OCI-LY7 (cell line): ENCODE results near the gene KIF19. TPM values are rescaled to one million over a fixed set of nuclear protein-coding genes. Genes with fewer than 3 reads are reported as not detected.

Source experiments
- BruUV-seq: library from RNA; stranded (reverse); fragments of 400-500 nt; replicated peaks from 2 replicates; lab custom pipeline; 2021; lab: Mats Ljungman, UMichigan
- CTCF ChIA-PET: fragments of 300-600 bp; sonication (Branson Sonifier 250); formaldehyde crosslinking; loops from one replicate; lab custom pipeline; 2022; ENCODE audit warnings: antibody characterized with exemption; ENCODE audit not compliant: unreplicated experiment; lab: Charles Lee
- POLR2A ChIA-PET: fragments of 300-600 bp; sonication (Branson Sonifier 250); formaldehyde crosslinking; loops from one replicate; lab custom pipeline; 2022; ENCODE audit warnings: antibody characterized with exemption; lab: Charles Lee
- DNase-seq: peaks from one replicate; pipeline ENCODE4 v3.0.0-alpha.2; 2015; ENCODE audit warnings: low spot score
- H2AFZ ChIP-seq: fragments of 200-600 bp; sonication (generic), shearing (Covaris generic); 2 replicates; pipeline ENCODE4 v1.6.1; 2014; ENCODE audit warnings: mild to moderate bottlenecking, antibody characterized with exemption, low read length, moderate library complexity
- H3K27ac ChIP-seq: fragments of 200-600 bp; sonication (generic); 2 replicates; pipeline ENCODE4 v1.5.1; 2014; ENCODE audit warnings: mixed run types, low read depth, mild to moderate bottlenecking, moderate library complexity, low read length, inconsistent platforms; ENCODE audit not compliant: poor library complexity, severe bottlenecking
- H3K36me3 ChIP-seq: fragments of 200-600 bp; sonication (generic); 2 replicates; pipeline ENCODE4 v1.6.1; 2014; ENCODE audit warnings: mild to moderate bottlenecking, antibody characterized with exemption, low read length, moderate library complexity, mixed read lengths; ENCODE audit not compliant: insufficient read depth
- H3K4me1 ChIP-seq: fragments of 200-600 bp; sonication (generic); 2 replicates; pipeline ENCODE4 v1.5.1; 2014; ENCODE audit warnings: mild to moderate bottlenecking, low read length; ENCODE audit not compliant: insufficient read depth, poor library complexity, severe bottlenecking
- H3K4me2 ChIP-seq: fragments of 200-600 bp; sonication (generic); 2 replicates; pipeline ENCODE4 v1.6.1; 2014; ENCODE audit warnings: mild to moderate bottlenecking, low read length
- H3K4me3 ChIP-seq: fragments of 200-600 bp; sonication (generic); 2 replicates; pipeline ENCODE4 v1.5.1; 2014; ENCODE audit warnings: mild to moderate bottlenecking, low read depth, low read length; ENCODE audit not compliant: poor library complexity, severe bottlenecking
- H3K79me2 ChIP-seq: fragments of 200-600 bp; sonication (generic); 2 replicates; pipeline ENCODE4 v1.6.1; 2016; ENCODE audit warnings: low read depth, mild to moderate bottlenecking, low read length, moderate library complexity, mixed read lengths; ENCODE audit not compliant: insufficient read depth
- H3K9me2 ChIP-seq: fragments of 200-600 bp; sonication (generic); 2 replicates; pipeline ENCODE4 v1.6.1; 2016; ENCODE audit warnings: mild to moderate bottlenecking, low read length, mixed read lengths; ENCODE audit not compliant: insufficient read depth
- H3K9me3 ChIP-seq: fragments of 200-600 bp; sonication (generic); 2 replicates; pipeline ENCODE4 v1.6.1; 2014; ENCODE audit warnings: mild to moderate bottlenecking, mixed run types, low read length, mixed read lengths
- H4K20me1 ChIP-seq: fragments of 200-600 bp; sonication (generic); 2 replicates; pipeline ENCODE4 v1.6.1; 2014; ENCODE audit warnings: mild to moderate bottlenecking, antibody characterized with exemption, low read length, moderate library complexity, mixed read lengths; ENCODE audit not compliant: insufficient read depth
- EZH2phosphoT487 ChIP-seq: fragments of 200-600 bp; sonication (generic); IDR thresholded peaks from 2 replicates; pipeline ENCODE4 v1.6.1; 2018; ENCODE audit warnings: low read depth, borderline replicate concordance, mild to moderate bottlenecking, mixed run types, antibody characterized with exemption, low read length, moderate library complexity, mixed read lengths
- intact Hi-C: fragments of 100-400 bp; cut with micrococcal nuclease; formaldehyde crosslinking; loops from one replicate; pipeline ENCODE4 v1.10.0; 2022; ENCODE audit not compliant: unreplicated experiment
- total RNA-seq, 2 experiments: library from RNA; depleted of rRNA in 1 of 2; stranded (reverse); fragments of >200 nt in 1 of 2; shearing (Covaris generic) in 1 of 2; gene quantifications; 2 replicates each; pipeline ENCODE4 v1.2.3, GENCODE V29; 2014 to 2022
- TF ChIP-seq, protein P1 (sequence below): fragments of 200-600 bp; sonication (generic); conservative IDR thresholded peaks from 2 replicates; pipeline ENCODE4 v1.5.1; 2014; ENCODE audit warnings: mild to moderate bottlenecking, antibody characterized with exemption, low read length, moderate library complexity, mixed read lengths

Gene KIF19
- total RNA-seq, 2 experiments from 2014 or later: not detected

DNA sequence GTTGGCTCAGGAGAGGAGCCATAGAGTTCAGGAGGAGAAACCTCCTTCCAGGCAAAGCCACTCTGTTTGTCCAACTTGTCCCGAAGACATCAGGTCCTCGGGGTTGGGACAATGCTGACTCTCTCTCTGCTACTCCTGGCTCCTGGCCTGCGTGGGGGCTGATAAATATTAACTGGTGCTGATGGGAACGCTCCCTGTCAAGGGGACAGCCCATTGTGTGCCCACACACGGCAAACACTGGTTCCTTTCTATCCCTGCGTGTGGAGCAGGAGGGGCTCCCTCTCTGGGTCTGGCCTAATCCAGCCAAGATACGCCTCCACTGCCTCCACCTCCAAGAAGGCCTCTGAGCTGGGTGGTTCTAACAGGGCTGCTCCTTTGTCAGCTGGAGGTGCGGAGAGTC, 4.4 kb downstream of the KIF19 start:
- H3K4me3 ChIP-seq: no peak overlapping the region
- no peak for DNase-seq
- no peaks in the 10 kb centered on the region for H3K9me3 ChIP-seq
- H3K79me2 ChIP-seq: no peaks in the 10 kb centered on the region
- no peaks in the 10 kb centered on the region for H4K20me1 ChIP-seq
- TF ChIP-seq EZH2phosphoT487: no peak
- TF ChIP-seq, protein P1, sequence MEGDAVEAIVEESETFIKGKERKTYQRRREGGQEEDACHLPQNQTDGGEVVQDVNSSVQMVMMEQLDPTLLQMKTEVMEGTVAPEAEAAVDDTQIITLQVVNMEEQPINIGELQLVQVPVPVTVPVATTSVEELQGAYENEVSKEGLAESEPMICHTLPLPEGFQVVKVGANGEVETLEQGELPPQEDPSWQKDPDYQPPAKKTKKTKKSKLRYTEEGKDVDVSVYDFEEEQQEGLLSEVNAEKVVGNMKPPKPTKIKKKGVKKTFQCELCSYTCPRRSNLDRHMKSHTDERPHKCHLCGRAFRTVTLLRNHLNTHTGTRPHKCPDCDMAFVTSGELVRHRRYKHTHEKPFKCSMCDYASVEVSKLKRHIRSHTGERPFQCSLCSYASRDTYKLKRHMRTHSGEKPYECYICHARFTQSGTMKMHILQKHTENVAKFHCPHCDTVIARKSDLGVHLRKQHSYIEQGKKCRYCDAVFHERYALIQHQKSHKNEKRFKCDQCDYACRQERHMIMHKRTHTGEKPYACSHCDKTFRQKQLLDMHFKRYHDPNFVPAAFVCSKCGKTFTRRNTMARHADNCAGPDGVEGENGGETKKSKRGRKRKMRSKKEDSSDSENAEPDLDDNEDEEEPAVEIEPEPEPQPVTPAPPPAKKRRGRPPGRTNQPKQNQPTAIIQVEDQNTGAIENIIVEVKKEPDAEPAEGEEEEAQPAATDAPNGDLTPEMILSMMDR: no peak
- ChIA-PET CTCF (no interaction called here), POLR2A (no interaction called here)
- intact Hi-C loops: no loop called here
- no peak overlapping the region for H3K4me2 ChIP-seq
- H2AFZ ChIP-seq: no peak overlapping the region
- BruUV-seq: no TSS peak
- H3K9me2 ChIP-seq: no peaks in the 10 kb centered on the region
- H3K4me1 ChIP-seq: peaks cover 13% of the 10 kb centered on the region
- no peaks in the 10 kb centered on the region for H3K36me3 ChIP-seq
- no peak overlapping the region for H3K27ac ChIP-seq

DNA sequence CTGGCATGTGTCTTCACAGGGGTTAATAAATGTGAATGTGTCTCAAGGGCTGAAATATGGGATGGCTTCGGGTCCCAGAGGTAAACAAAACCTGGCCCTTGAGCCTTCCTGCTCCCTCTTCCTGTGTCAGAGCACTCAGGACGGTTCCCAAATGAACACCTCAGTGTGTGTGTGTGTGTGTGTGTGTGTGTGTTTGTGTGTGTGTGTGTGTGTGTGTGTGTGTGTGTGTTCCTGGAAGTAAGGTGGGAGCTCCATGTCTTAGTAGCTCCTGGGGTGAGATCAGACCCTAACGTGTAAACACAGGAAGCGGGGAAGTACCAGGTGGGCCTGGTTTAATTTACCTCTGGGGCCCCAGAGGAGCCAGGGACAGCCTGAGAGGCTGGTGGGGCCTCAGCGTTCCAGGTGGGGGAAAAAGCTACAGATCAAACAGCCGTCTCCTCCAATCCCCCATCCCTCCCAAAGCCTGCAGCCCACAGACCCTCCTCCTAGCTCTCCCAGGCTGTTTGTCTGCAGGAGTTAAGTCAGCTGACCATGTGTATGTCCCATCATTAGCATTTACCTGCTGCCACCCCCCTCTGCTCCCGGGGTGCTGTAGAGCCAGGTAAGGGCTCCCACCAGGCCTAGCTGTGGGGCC, 6.1 kb downstream of the KIF19 start:
- Histone ChIP-seq H3K4me3 (no peak overlapping the region), H3K36me3 (no peaks in the 10 kb centered on the region), H3K27ac (no peak overlapping the region), H3K4me1 (peaks cover 13% of the 10 kb centered on the region), H4K20me1 (no peaks in the 10 kb centered on the region), H3K4me2 (peak overlapping the region; percentile 26; the same call in 1 of the 2 replicates), H3K79me2 (no peaks in the 10 kb centered on the region), H3K9me2 (no peaks in the 10 kb centered on the region), H2AFZ (peak overlapping the region; percentile 41; the same call in 1 of the 2 replicates), H3K9me3 (no peaks in the 10 kb centered on the region)
- intact Hi-C loops: no loop called here
- ChIA-PET POLR2A (no interaction called here), CTCF (interaction anchor here (0.8 kb wide), 1 partner anchor 18 kb away, joined by 5 read pairs; no protein-coding TSS in a partner anchor)
- no peak for TF ChIP-seq EZH2phosphoT487
- TF ChIP-seq, protein P1: no peak
- no TSS peak for BruUV-seq
- DNase-seq: peak; percentile 22

DNA sequence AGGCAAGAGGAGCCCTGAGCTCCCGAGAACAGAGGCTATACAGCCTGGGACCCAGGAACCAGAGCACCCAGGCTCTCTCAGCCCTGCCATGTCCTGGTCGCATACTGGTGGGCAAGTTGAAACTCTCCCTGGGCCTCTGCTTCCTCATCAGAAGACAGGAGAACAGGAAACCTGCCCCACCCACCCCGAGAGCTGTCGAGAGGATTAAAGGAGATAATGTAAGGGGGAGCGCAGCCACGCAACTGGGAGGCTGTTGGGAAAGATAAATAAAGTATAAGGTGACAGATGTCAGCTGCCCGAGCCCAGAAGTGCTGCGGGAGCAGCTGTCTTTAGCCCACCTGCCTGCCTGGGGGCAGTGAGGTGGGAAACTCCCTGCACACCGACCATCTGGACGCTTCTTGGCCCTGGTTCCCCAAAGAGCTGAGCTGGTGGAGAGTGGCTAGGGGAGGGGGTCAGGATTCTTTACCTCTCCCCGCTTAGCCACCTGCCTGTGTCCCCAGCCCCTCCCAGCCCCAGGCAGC, 6.8 kb downstream of the KIF19 start:
- CTCF ChIA-PET: interaction anchor here (0.8 kb wide), 1 partner anchor 18 kb away, joined by 5 read pairs; no protein-coding TSS in a partner anchor
- DNase-seq: peak; percentile 44

More for the DNA sequence above, 6.8 kb downstream of the KIF19 start:
- peaks cover 13% of the 10 kb centered on the region for H3K4me1 ChIP-seq
- H3K4me3 ChIP-seq: no peak overlapping the region
- no peaks in the 10 kb centered on the region for H3K9me3 ChIP-seq
- intact Hi-C loops: no loop called here
- POLR2A ChIA-PET: interaction anchor here (0.7 kb wide), 1 partner anchor 17 kb away, joined by 3 read pairs; no protein-coding TSS in a partner anchor
- no peaks in the 10 kb centered on the region for H3K36me3 ChIP-seq
- H3K79me2 ChIP-seq: no peaks in the 10 kb centered on the region
- H3K4me2 ChIP-seq: peak overlapping the region; percentile 26; the same call in 1 of the 2 replicates
- no peaks in the 10 kb centered on the region for H3K9me2 ChIP-seq
- H4K20me1 ChIP-seq: no peaks in the 10 kb centered on the region
- H3K27ac ChIP-seq: no peak overlapping the region
- peak overlapping the region; percentile 41; the same call in 1 of the 2 replicates for H2AFZ ChIP-seq
- BruUV-seq: no TSS peak
- TF ChIP-seq EZH2phosphoT487: no peak
- TF ChIP-seq, protein P1: no peak
